ENCODE results near the gene MTSS2. TPM values are rescaled to one million over a fixed set of nuclear protein-coding genes. Genes with fewer than 3 reads are reported as not detected.

MTSS2 gene
- total RNA-seq, 2 experiments from 2014 or later: 5.7 to 6.0 TPM

Other genes starting within 250 kb of the MTSS2 start
- gene ST3GAL2, start 247.0 kb downstream of the MTSS2 start, total RNA-seq: 10 to 100 TPM; 34.1 to 39.0 TPM
- 10 to 100 TPM; 17.3 to 18.8 TPM for gene FCSK, start 231.5 kb downstream of the MTSS2 start, total RNA-seq
- gene COG4, start 162.5 kb downstream of the MTSS2 start, total RNA-seq: 10 to 100 TPM; 62.1 to 71.3 TPM
- gene SF3B3, start 162.2 kb downstream of the MTSS2 start, total RNA-seq: 100 to 1,000 TPM; 399 to 420 TPM
- under 1 TPM; 0.13 to 0.42 TPM for gene IL34, start 39.5 kb downstream of the MTSS2 start, total RNA-seq
- 10 to 100 TPM; 35.2 to 37.9 TPM for gene VAC14, start 115.1 kb upstream of the MTSS2 start, total RNA-seq

Data from activated CD8-positive, alpha-beta T cell treated with anti-CD3 and anti-CD28 coated beads, Interleukin-2, amount 10 ng/mL, durations not matched to agents 7 days and 5 days (primary cell).